ENCODE results near the gene KANK2. TPM values are rescaled to one million over a fixed set of nuclear protein-coding genes. Genes with fewer than 3 reads are reported as not detected.

The KANK2 gene
- total and polyA plus RNA-seq, 2 of the 8 experiments (the other 6 are each of a cell fraction or from before 2014, with no cell fraction given) = 25.2 to 42.3 TPM

- Histone ChIP-seq H3K27ac (ENCODE audit: low read depth, low read length) (no peak overlapping the region), H3K27me3 (replicated peaks in 1 of 4; ENCODE audit: control insufficient read depth in 3 of 4, extremely low read depth in 1 of 4, insufficient read depth in 3 of 4, low read length in 3 of 4) (no peaks in the 10 kb centered on the region), H3K4me1 (replicated peaks in 1 of 4; ENCODE audit: control insufficient read depth in 3 of 4, insufficient read depth in 4 of 4, low read length in 3 of 4) (peaks cover 0 to 1% (median 0%) of the 10 kb centered on the region in 4 experiments; a peak in 2 of 7 replicates), H2BK12ac (ENCODE audit: low read depth, low read length) (no peak overlapping the region), H3K23me2 (ENCODE audit: low read depth, low read length) (no peaks in the 10 kb centered on the region; the same call in 1 of the 2 replicates), H2BK120ac (replicated peaks; ENCODE audit: low read depth, low read length) (no peak overlapping the region), H3K14ac (ENCODE audit: insufficient read length) (no peak overlapping the region), H3K79me1 (ENCODE audit: low read depth, low read length) (no peaks in the 10 kb centered on the region; the same call in 1 of the 2 replicates), H3K9me3 (ENCODE audit: insufficient read depth in 2 of 2, low read depth in 1 of 2, low read length in 1 of 2) (no peaks in the 10 kb centered on the region), H4K91ac (replicated peaks; ENCODE audit: insufficient read length, low read length) (no peak overlapping the region), H2BK20ac (ENCODE audit: low read length) (no peak overlapping the region), H2AK5ac (ENCODE audit: low read depth, low read length) (no peak overlapping the region), H3K4me2 (ENCODE audit: insufficient read depth in 1 of 2, low read depth in 2 of 2, low read length in 2 of 2) (no peak overlapping the region), H3K4me3 (ENCODE audit: extremely low read depth in 1 of 4, insufficient read depth in 2 of 4, low read depth in 3 of 4, low read length in 4 of 4) (no peak overlapping the region), H3K79me2 (ENCODE audit: control insufficient read depth in 1 of 2, insufficient read depth in 2 of 2, low read length in 2 of 2) (no peaks in the 10 kb centered on the region), H3K36me3 (ENCODE audit: control insufficient read depth in 2 of 4, insufficient read depth in 4 of 4, low read length in 3 of 4) (peaks cover 2 to 27% (median 10%) of the 10 kb centered on the region in 4 experiments; a peak in 6 of 8 replicates), H2AFZ (ENCODE audit: low read length) (no peak overlapping the region), H3K4ac (replicated peaks; ENCODE audit: insufficient read length, low read depth, low read length) (no peak overlapping the region), H2BK15ac (ENCODE audit: low read length) (no peak overlapping the region), H3K23ac (ENCODE audit: insufficient read length) (no peak overlapping the region), H3K56ac (replicated peaks; ENCODE audit: insufficient read length, low read depth, low read length) (no peak overlapping the region), H4K8ac (ENCODE audit: extremely low read depth, insufficient read depth, low read length) (no peak overlapping the region), H4K5ac (ENCODE audit: insufficient read length, low read depth, low read length) (no peak overlapping the region), H3K18ac (ENCODE audit: extremely low read depth, low read length) (no peak overlapping the region), H3K9ac (replicated peaks in 1 of 4; ENCODE audit: extremely low read depth in 1 of 4, low read depth in 3 of 4, low read length in 3 of 4) (no peak overlapping the region), H4K20me1 (replicated peaks in 1 of 2; ENCODE audit: control insufficient read depth in 1 of 2, insufficient read depth in 2 of 2, low read length in 2 of 2) (peaks cover 0 to 2% of the 10 kb centered on the region in 2 experiments), H2BK5ac (ENCODE audit: low read depth, low read length) (no peak overlapping the region)
- TF ChIP-seq FOSL1 (IDR thresholded peaks at IDR 0.05; ENCODE audit: insufficient read depth, low read depth, low read length) = no peak
- peak; percentile 76 for TF ChIP-seq USF2 (IDR thresholded peaks at IDR 0.05; ENCODE audit: low read length)
- peak; percentile 43; the same call in 1 of the 2 replicates for TF ChIP-seq ATF3 (IDR thresholded peaks at IDR 0.05; ENCODE audit: insufficient read depth, low read depth, low read length)
- TF ChIP-seq PHF8 (conservative IDR thresholded peaks at IDR 0.05; ENCODE audit: low read depth, low read length) = no peak
- no peak for TF ChIP-seq CTCF (IDR thresholded peaks at IDR 0.05; ENCODE audit: control extremely low read depth in 1 of 3, insufficient read depth in 1 of 3, low read depth in 1 of 3, low read length in 3 of 3)
- TF ChIP-seq JUND (IDR thresholded peaks at IDR 0.05; ENCODE audit: low read length) = no peak
- TF ChIP-seq SIX5 (IDR thresholded peaks at IDR 0.05; ENCODE audit: low read depth, low read length) = no peak
- no peak for FAIRE-seq
- ChIA-PET CTCF (ENCODE audit: partially characterized antibody) (interaction anchor here (0.6 to 1.9 kb wide), 9 partner anchors 8 to 69 kb away, joined by 3 to 6 read pairs (median 4); no protein-coding TSS in a partner anchor), POLR2A (ENCODE audit: partially characterized antibody) (interaction anchor here (1.3 to 2.3 kb wide), 3 partner anchors 12 to 49 kb away, joined by 3 to 7 read pairs (median 3); no protein-coding TSS in a partner anchor)
- peak in 1 of 2 experiments; percentile 59 for DNase-seq (ENCODE audit: low read depth in 1 of 2, low spot score in 2 of 2)
- WGBS, 2 experiments (ENCODE audit: extremely low coverage in 1 of 2, insufficient coverage in 1 of 2, insufficient read length in 1 of 2, insufficient replicate concordance in 2 of 2, low coverage in 1 of 2, low lambda C conversion rate in 2 of 2, missing lambda C conversion rate in 1 of 2) = 92% methylated on average over 7 of the region's 8 CpGs; no CpG with 5 or more reads in 1 of the 2 experiments
Observed at GRCh38 chr19:11191273-11191755, 6.0 kb downstream of the KANK2 start.

Data from H1 (cell line).